Endodermal cell (in vitro differentiated cells): ENCODE measurements around the gene RNF186. TPM values are rescaled to one million over a fixed set of nuclear protein-coding genes. Genes with fewer than 3 reads are reported as not detected.
"Not testable (repeated sequence)": the region's sequence is repeated elsewhere in the genome, so short reads cannot be mapped to it uniquely, and the experiment has no call there.

ENCODE experiments used
- DNase-seq: peaks from one replicate; pipeline ENCODE4 v3.0.0-alpha.2; 2017
- H3K27ac ChIP-seq: 2 replicates; pipeline ENCODE4 v1.5.1; 2013; ENCODE audit warnings: mild to moderate bottlenecking, low read depth, low read length, moderate library complexity
- H3K27me3 ChIP-seq: 2 replicates; pipeline ENCODE4 v1.6.1; 2013; ENCODE audit warnings: mild to moderate bottlenecking, low read length, moderate library complexity; ENCODE audit not compliant: insufficient read depth, control insufficient read depth, poor library complexity, severe bottlenecking
- H3K36me3 ChIP-seq: 2 replicates; pipeline ENCODE4 v1.7.0; 2013; ENCODE audit warnings: mild to moderate bottlenecking, low read length, moderate library complexity; ENCODE audit not compliant: control insufficient read depth, insufficient read depth
- H3K4me1 ChIP-seq: one replicate; pipeline ENCODE4 v1.7.0; 2013; ENCODE audit warnings: low read length; ENCODE audit not compliant: control insufficient read depth, insufficient read depth
- H3K4me3 ChIP-seq: 2 replicates; pipeline ENCODE4 v1.5.1; 2013; ENCODE audit warnings: mild to moderate bottlenecking, low read length, moderate library complexity
- H3K9ac ChIP-seq: 2 replicates; pipeline ENCODE4 v1.6.1; 2013; ENCODE audit warnings: mild to moderate bottlenecking, low read length, moderate library complexity; ENCODE audit not compliant: poor library complexity, severe bottlenecking; ENCODE audit errors: extremely low read depth
- H3K9me3 ChIP-seq: 2 replicates; pipeline ENCODE4 v1.6.1; 2013; ENCODE audit warnings: mild to moderate bottlenecking, low read length, moderate library complexity; ENCODE audit not compliant: control insufficient read depth
- H3K27ac Mint-ChIP-seq: 2 replicates; pipeline ENCODE4 v1.8.0; 2020; ENCODE audit warnings: mixed read lengths
- H3K27me3 Mint-ChIP-seq: 2 replicates; pipeline ENCODE4 v1.8.0; 2021; ENCODE audit warnings: mild to moderate bottlenecking, mixed read lengths; ENCODE audit not compliant: insufficient read depth
- H3K36me3 Mint-ChIP-seq: 2 replicates; pipeline ENCODE4 v1.8.0; 2020; ENCODE audit warnings: low read depth, mixed read lengths
- H3K4me1 Mint-ChIP-seq: 2 replicates; pipeline ENCODE4 v1.8.0; 2020; ENCODE audit warnings: mixed read lengths
- H3K4me3 Mint-ChIP-seq: 2 replicates; pipeline ENCODE4 v1.8.0; 2020; ENCODE audit warnings: mild to moderate bottlenecking, moderate library complexity, mixed read lengths
- H3K9me3 Mint-ChIP-seq: 2 replicates; pipeline ENCODE4 v1.8.0; 2020; ENCODE audit warnings: mild to moderate bottlenecking, mixed read lengths
- WGBS, 2 experiments: methylation state at CpG; one replicate each; pipeline versions ENCODE4 v1.1.5 to v1.1.7; 2013; ENCODE audit warnings: missing lambda C conversion rate in 2 of 2, mixed read lengths in 1 of 2; ENCODE audit not compliant: insufficient coverage in 1 of 2, insufficient read length in 1 of 2; 5-methylcytosine and 5-hydroxymethylcytosine counted together
- total RNA-seq, 2 donors: library from RNA; stranded (reverse); fragmentation: NEBNext Ultra II Directional in 1 of 2; extraction: Animal tissue kit (Norgen Biotek cat#: 25700) in 1 of 2; gene quantifications; 2 replicates in 1 of 2; 3 replicates in 1 of 2; pipeline ENCODE4 v1.2.1, GENCODE V29; 2021
- TF ChIP-seq, protein P1 (sequence below): fragments of 200-600 bp; sonication (generic); conservative IDR thresholded peaks from 2 replicates; pipeline ENCODE4 v1.5.0; 2021; ENCODE audit warnings: antibody characterized with exemption, mild to moderate bottlenecking

Gene RNF186
- total RNA-seq, 2 donors from 2014 or later = not detected

DNA sequence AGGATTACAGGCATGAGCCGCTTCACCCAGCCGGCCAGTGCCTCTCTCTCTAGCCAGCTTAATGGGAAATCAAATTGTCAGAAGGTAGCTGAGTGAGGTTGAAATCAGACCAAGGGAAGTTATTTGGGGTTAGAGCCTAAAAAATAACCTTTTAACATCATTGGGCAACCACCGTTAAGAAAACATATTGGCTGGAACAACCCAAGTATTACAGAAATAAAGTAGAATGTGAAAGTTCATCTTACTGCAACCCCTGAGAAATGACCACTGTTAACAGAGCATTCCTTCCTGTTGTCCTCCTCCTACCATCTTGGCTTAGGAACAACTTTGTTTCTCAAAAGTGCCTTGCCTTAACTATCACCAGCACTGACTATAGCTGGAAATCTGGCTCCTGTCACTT lies 3.2 kb upstream of the RNF186 start:
- no peak overlapping the region for H3K9ac ChIP-seq
- H3K4me3 Mint-ChIP-seq = no peak overlapping the region
- no peak overlapping the region for H3K4me3 ChIP-seq
- H3K27me3 Mint-ChIP-seq = peaks cover 21% of the 10 kb centered on the region
- peaks cover 5% of the 10 kb centered on the region for H3K27me3 ChIP-seq
- TF ChIP-seq, protein P1, sequence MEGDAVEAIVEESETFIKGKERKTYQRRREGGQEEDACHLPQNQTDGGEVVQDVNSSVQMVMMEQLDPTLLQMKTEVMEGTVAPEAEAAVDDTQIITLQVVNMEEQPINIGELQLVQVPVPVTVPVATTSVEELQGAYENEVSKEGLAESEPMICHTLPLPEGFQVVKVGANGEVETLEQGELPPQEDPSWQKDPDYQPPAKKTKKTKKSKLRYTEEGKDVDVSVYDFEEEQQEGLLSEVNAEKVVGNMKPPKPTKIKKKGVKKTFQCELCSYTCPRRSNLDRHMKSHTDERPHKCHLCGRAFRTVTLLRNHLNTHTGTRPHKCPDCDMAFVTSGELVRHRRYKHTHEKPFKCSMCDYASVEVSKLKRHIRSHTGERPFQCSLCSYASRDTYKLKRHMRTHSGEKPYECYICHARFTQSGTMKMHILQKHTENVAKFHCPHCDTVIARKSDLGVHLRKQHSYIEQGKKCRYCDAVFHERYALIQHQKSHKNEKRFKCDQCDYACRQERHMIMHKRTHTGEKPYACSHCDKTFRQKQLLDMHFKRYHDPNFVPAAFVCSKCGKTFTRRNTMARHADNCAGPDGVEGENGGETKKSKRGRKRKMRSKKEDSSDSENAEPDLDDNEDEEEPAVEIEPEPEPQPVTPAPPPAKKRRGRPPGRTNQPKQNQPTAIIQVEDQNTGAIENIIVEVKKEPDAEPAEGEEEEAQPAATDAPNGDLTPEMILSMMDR = no peak
- H3K9me3 ChIP-seq = no peaks in the 10 kb centered on the region
- H3K36me3 Mint-ChIP-seq = no peaks in the 10 kb centered on the region
- WGBS, 2 experiments = 93% methylated on average over 2 to 3 of the region's 3 CpGs
- no peaks in the 10 kb centered on the region for H3K4me1 ChIP-seq
- no peaks in the 10 kb centered on the region for H3K36me3 ChIP-seq
- no peak overlapping the region for H3K27ac ChIP-seq
- peaks cover 15% of the 10 kb centered on the region for H3K4me1 Mint-ChIP-seq
- no peak for DNase-seq
- no peak overlapping the region for H3K27ac Mint-ChIP-seq
- H3K9me3 Mint-ChIP-seq = no peaks in the 10 kb centered on the region

DNA sequence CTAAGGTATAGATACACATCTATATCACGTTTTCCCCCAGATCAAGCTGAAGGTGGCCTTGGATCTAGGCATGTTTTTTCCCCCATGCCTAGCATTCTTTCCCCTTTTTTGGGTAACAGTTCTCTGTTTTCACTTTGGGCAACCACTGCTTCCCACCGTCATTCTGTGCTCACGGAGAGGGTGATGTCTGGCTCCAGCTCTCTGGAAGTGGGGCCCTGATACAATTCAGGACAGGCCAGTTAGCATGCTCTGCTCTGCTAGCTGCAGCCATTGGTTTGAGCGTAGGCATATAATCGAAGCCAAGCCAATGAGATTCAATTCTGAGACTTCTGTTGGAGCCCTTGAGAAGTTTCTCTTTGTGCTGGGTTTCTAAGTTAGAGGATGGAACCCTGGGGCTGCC lies 2.1 kb upstream of the RNF186 start:
- no peaks in the 10 kb centered on the region for H3K9me3 ChIP-seq
- no peak for DNase-seq
- peaks cover 5% of the 10 kb centered on the region for H3K27me3 ChIP-seq
- peaks cover 15% of the 10 kb centered on the region for H3K4me1 Mint-ChIP-seq
- TF ChIP-seq, protein P1 = no peak
- no peaks in the 10 kb centered on the region for H3K36me3 Mint-ChIP-seq
- no peaks in the 10 kb centered on the region for H3K9me3 Mint-ChIP-seq
- H3K27ac ChIP-seq = no peak overlapping the region
- no peak overlapping the region for H3K4me3 ChIP-seq
- no peaks in the 10 kb centered on the region for H3K36me3 ChIP-seq
- H3K4me3 Mint-ChIP-seq = no peak overlapping the region
- H3K27me3 Mint-ChIP-seq = peaks cover 21% of the 10 kb centered on the region
- no peak overlapping the region for H3K27ac Mint-ChIP-seq
- no peak overlapping the region for H3K9ac ChIP-seq
- 74% methylated on average over 5 of the region's 5 CpGs for WGBS, 2 experiments
- no peaks in the 10 kb centered on the region for H3K4me1 ChIP-seq

DNA sequence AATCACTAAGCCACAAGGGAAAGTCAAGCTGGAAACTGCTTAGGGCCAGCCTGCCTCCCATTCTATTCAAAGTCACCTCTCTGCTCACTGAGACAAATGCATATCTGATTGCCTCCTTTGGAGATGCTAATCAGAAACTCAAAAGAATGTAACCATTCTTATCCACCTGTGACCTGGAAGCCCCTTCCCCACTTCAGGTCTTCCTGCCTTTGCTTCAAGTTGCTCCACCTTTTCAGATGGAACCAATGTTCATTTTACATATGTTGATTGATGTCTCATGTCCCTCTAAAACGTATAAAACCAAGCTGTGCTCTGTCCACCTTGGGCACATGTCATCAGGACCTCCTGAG lies 1.6 kb upstream of the RNF186 start:
- DNase-seq, H3K4me3 ChIP-seq, H3K9me3 ChIP-seq, H3K27ac ChIP-seq, H3K9ac ChIP-seq, H3K4me1 ChIP-seq, H3K36me3 ChIP-seq, H3K27me3 ChIP-seq, H3K36me3 Mint-ChIP-seq, H3K9me3 Mint-ChIP-seq: not testable (repeated sequence)
- H3K4me3 Mint-ChIP-seq = peak overlapping the region; percentile 25
- peak overlapping the region; percentile 49 for H3K27ac Mint-ChIP-seq
- 15 to 25% methylated on average over 1 of the region's 1 CpG for WGBS, 2 experiments
- H3K4me1 Mint-ChIP-seq = peaks cover 15% of the 10 kb centered on the region
- peaks cover 21% of the 10 kb centered on the region for H3K27me3 Mint-ChIP-seq
